K562 (cell line): Measurements from ENCODE around the gene ITPRIP. TPM values are rescaled to one million over a fixed set of nuclear protein-coding genes. Genes with fewer than 3 reads are reported as not detected.
A peak's percentile ranks its signal among the peaks of the same experiment; 100 is the strongest.

Source experiments
- CREM ChIP-seq: IDR thresholded peaks from 2 replicates; pipeline ENCODE4 v1.6.1; 2014; ENCODE audit warnings: antibody characterized with exemption, low read depth
- SAP30 ChIP-seq: fragments of 200-600 bp; sonication (generic); IDR thresholded peaks from 2 replicates; pipeline ENCODE4 v1.6.1; 2012; ENCODE audit warnings: borderline replicate concordance, low read depth, mild to moderate bottlenecking, moderate library complexity, low read length, control low read depth, inconsistent platforms; ENCODE audit not compliant: insufficient read depth, poor library complexity, severe bottlenecking
- TEAD2 ChIP-seq: fragments of 450-650 bp; IDR thresholded peaks from 2 replicates; pipeline ENCODE4 v1.6.1; 2016; ENCODE audit warnings: missing genetic modification characterization, control low read depth, missing compliant biosample characterization
- ZFX ChIP-seq: sonication (generic); formaldehyde crosslinking; IDR thresholded peaks from 2 replicates; pipeline ENCODE4 v1.8.0; 2022; ENCODE audit warnings: mild to moderate bottlenecking, missing genetic modification reagents, moderate library complexity
- polyA plus RNA-seq, 8 experiments: library from polyadenylated mRNA; depleted of rRNA in 4 of 8; stranded (reverse) in 5 of 8; unstranded in 3 of 8; fragments of >200 nt; fragmentation: Nextera tagmentation in 2 of 8; fragmentation: Illumina TruSeq in 1 of 8; extraction: Ambion mirVana in 2 of 8; extraction: Trizol in 1 of 8; gene quantifications; 2 replicates each; pipeline versions ENCODE4 v1.2.1 to v1.2.3, GENCODE V29; 2011 to 2014; ENCODE audit warnings: inconsistent platforms in 1 of 8, missing spikeins in 1 of 8
- total RNA-seq, 7 experiments: library from RNA; depleted of rRNA in 6 of 7; stranded (reverse); fragments of >200 nt in 6 of 7; fragmentation: Illumina TruSeq in 2 of 7; extraction: Trizol in 2 of 7; gene quantifications; 2 replicates each; pipeline versions ENCODE4 v1.2.1 to v1.2.3, GENCODE V29; 2011 to 2021; ENCODE audit warnings: low replicate concordance in 1 of 7
- TF ChIP-seq, protein P1 (sequence below), 2 experiments: fragments of 450-650 bp; IDR thresholded peaks; 2 replicates each; pipeline ENCODE4 v1.6.1; 2016; ENCODE audit warnings: mild to moderate bottlenecking in 2 of 2, borderline replicate concordance in 1 of 2, low read depth in 1 of 2, moderate library complexity in 1 of 2
- TF ChIP-seq, protein P2 (sequence below): fragments of 450-650 bp; IDR thresholded peaks from 2 replicates; pipeline ENCODE4 v1.6.1; 2016; ENCODE audit warnings: low read depth
- TF ChIP-seq, protein P3 (sequence below): sonication (generic); formaldehyde crosslinking; IDR thresholded peaks from 2 replicates; pipeline ENCODE4 v1.4.0; 2020; ENCODE audit warnings: mild to moderate bottlenecking, missing genetic modification reagents

Gene ITPRIP
- total and polyA plus RNA-seq, 9 of the 15 experiments (the other 6 are each of a cell fraction or from before 2014, with no cell fraction given): 4.4 to 28.5 (median 10.9) TPM

- TF ChIP-seq, protein P1, sequence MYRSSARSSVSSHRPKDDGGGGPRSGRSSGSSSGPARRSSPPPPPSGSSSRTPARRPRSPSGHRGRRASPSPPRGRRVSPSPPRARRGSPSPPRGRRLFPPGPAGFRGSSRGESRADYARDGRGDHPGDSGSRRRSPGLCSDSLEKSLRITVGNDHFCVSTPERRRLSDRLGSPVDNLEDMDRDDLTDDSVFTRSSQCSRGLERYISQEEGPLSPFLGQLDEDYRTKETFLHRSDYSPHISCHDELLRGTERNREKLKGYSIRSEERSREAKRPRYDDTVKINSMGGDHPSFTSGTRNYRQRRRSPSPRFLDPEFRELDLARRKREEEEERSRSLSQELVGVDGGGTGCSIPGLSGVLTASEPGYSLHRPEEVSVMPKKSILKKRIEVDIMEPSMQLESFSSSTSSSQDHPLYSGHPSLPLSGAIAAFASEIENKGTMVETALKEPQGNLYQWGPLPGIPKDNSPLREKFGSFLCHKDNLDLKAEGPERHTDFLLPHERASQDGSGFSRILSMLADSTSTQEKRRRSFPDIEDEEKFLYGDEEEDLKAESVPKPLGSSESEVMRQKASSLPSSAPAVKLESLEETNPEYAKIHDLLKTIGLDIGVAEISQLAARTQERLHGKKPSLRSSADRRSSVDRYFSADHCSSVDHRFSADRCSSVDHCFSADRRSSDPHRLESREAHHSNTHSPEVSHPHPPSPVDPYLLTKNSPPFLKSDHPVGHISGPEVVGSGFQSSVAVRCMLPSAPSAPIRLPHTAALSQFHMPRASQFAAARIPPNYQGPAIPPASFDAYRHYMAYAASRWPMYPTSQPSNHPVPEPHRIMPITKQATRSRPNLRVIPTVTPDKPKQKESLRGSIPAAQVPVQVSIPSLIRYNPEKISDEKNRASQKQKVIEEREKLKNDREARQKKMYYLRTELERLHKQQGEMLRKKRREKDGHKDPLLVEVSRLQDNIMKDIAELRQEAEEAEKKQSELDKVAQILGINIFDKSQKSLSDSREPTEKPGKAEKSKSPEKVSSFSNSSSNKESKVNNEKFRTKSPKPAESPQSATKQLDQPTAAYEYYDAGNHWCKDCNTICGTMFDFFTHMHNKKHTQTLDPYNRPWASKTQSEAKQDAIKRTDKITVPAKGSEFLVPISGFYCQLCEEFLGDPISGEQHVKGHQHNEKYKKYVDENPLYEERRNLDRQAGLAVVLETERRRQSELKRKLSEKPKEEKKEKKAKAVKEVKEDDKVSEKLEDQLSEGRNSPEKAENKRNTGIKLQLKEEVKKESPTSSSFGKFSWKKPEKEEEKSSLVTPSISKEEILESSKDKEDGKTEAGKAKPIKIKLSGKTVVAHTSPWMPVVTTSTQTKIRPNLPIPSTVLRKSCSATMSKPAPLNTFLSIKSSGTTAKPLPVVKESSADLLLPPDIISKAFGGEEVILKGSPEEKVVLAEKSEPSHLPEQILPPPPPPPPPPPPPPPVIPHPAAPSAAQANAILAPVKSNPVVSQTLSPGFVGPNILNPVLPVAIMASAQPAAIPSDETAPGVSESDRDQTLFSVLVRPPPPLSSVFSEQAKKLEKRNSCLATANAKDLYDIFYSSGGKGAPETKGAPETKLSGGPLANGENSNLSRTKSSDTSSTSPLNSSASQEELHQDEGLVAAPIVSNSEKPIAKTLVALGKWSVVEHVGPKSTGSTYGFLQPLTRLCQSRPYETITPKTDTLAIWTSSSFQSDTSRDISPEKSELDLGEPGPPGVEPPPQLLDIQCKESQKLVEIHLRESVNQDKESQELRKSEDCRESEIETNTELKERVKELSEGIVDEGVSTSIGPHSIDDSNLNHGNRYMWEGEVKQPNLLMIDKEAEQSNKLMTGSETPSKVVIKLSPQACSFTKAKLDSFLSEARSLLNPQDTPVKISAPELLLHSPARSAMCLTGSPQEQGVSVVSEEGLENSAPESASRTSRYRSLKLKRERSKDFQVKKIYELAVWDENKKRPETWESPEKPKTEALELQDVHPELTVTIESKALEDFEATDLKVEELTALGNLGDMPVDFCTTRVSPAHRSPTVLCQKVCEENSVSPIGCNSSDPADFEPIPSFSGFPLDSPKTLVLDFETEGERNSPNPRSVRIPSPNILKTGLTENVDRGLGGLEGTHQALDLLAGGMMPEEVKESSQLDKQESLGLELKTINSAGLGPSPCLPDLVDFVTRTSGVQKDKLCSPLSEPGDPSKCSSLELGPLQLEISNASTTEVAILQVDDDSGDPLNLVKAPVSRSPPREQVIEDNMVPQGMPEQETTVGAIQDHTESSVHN (IDR thresholded peaks at IDR 0.05; ENCODE audit: borderline replicate concordance in 1 of 2, low read depth in 1 of 2): no peak
- TF ChIP-seq ZFX (CRISPR knock-in tag) (peak; percentile 59), SAP30 (peak; percentile 7), CREM (no peak; the same call in 1 of the 2 replicates), TEAD2 (tag) (no peak)
- TF ChIP-seq, protein P2, sequence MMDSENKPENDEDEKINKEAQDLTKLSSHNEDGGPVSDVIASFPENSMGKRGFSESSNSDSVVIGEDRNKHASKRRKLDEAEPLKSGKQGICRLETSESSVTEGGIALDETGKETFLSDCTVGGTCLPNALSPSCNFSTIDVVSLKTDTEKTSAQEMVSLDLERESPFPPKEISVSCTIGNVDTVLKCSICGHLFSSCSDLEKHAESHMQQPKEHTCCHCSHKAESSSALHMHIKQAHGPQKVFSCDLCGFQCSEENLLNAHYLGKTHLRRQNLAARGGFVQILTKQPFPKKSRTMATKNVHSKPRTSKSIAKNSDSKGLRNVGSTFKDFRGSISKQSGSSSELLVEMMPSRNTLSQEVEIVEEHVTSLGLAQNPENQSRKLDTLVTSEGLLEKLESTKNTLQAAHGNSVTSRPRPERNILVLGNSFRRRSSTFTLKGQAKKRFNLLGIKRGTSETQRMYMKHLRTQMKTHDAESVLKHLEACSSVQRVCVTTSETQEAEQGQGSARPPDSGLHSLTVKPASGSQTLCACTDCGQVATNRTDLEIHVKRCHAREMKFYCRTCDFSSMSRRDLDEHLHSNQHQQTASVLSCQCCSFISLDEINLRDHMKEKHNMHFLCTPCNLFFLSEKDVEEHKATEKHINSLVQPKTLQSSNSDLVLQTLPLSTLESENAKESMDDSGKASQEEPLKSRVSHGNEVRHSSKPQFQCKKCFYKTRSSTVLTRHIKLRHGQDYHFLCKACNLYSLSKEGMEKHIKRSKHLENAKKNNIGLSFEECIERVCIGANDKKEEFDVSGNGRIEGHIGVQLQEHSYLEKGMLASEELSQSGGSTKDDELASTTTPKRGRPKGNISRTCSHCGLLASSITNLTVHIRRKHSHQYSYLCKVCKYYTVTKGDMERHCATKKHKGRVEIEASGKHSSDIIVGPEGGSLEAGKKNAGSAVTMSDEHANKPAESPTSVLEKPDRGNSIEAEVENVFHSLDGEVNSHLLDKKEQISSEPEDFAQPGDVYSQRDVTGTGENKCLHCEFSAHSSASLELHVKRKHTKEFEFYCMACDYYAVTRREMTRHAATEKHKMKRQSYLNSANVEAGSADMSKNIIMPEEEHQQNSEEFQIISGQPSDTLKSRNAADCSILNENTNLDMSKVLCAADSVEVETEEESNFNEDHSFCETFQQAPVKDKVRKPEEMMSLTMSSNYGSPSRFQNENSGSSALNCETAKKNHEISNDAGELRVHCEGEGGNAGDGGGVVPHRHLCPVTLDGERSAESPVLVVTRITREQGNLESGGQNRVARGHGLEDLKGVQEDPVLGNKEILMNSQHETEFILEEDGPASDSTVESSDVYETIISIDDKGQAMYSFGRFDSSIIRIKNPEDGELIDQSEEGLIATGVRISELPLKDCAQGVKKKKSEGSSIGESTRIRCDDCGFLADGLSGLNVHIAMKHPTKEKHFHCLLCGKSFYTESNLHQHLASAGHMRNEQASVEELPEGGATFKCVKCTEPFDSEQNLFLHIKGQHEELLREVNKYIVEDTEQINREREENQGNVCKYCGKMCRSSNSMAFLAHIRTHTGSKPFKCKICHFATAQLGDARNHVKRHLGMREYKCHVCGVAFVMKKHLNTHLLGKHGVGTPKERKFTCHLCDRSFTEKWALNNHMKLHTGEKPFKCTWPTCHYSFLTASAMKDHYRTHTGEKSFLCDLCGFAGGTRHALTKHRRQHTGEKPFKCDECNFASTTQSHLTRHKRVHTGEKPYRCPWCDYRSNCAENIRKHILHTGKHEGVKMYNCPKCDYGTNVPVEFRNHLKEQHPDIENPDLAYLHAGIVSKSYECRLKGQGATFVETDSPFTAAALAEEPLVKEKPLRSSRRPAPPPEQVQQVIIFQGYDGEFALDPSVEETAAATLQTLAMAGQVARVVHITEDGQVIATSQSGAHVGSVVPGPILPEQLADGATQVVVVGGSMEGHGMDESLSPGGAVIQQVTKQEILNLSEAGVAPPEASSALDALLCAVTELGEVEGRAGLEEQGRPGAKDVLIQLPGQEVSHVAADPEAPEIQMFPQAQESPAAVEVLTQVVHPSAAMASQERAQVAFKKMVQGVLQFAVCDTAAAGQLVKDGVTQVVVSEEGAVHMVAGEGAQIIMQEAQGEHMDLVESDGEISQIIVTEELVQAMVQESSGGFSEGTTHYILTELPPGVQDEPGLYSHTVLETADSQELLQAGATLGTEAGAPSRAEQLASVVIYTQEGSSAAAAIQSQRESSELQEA: no peak
- TF ChIP-seq, protein P3, sequence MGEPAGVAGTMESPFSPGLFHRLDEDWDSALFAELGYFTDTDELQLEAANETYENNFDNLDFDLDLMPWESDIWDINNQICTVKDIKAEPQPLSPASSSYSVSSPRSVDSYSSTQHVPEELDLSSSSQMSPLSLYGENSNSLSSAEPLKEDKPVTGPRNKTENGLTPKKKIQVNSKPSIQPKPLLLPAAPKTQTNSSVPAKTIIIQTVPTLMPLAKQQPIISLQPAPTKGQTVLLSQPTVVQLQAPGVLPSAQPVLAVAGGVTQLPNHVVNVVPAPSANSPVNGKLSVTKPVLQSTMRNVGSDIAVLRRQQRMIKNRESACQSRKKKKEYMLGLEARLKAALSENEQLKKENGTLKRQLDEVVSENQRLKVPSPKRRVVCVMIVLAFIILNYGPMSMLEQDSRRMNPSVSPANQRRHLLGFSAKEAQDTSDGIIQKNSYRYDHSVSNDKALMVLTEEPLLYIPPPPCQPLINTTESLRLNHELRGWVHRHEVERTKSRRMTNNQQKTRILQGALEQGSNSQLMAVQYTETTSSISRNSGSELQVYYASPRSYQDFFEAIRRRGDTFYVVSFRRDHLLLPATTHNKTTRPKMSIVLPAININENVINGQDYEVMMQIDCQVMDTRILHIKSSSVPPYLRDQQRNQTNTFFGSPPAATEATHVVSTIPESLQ (CRISPR knock-in tag): no peak
Measured at GRCh38 chr10:104337985-104338735, at the start of gene ITPRIP (continued).
